Measurements from ENCODE around the gene TRIM67. TPM values are rescaled to one million over a fixed set of nuclear protein-coding genes. Genes with fewer than 3 reads are reported as not detected.

TRIM67 gene
- total RNA-seq, 1 experiment from 2014 or later, result 0.54 TPM

DNA sequence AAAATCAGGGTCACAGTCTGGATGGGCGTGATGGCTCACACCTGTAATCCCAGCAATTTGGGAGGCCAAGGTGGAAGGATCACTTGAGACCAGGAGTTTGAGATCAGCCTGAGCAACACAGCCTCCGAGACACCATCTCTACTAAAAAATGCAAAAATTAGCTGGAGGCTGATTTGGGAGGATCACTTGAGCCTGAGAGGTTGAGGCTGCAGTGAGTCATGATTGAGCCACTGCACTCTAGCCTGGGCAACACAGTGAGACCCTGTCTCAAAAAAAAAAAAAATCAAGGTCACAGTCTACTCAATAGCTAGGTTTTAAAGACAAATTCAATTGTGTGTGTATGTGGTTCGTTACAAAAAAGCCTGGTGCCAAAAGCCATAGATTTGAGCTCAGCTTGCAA lies 34.4 kb downstream of the TRIM67 start:
- no peaks in the 10 kb centered on the region for H3K27me3 Mint-ChIP-seq (ENCODE audit: insufficient read depth, unreplicated experiment)
- BruUV-seq (replicated peaks), result no TSS peak

DNA sequence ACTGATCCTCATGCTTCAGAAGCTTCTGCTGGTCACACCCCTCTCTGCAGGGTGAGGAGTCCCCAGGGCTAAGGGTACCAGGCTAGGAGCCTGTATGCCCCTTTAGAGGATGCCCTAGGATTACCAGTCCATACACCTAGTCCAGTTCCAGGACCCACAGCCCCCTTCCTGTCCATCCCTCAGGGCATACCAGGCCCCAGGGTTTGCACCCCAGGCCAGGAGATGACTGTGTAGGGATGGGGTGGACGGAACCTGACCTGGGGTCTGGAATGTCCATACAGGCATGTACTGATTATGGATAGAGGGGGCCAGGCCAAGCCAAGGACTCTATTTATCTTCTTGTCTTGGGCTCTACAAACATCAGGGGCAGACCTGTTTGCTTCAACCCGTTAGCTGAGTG lies 34.9 kb downstream of the TRIM67 start:
- no TSS peak for BruUV-seq (replicated peaks)
- Histone ChIP-seq H3K36me3 (ENCODE audit: control insufficient read depth, insufficient read depth, low read length) (no peaks in the 10 kb centered on the region), H3K4me1 (peaks cover 27% of the 10 kb centered on the region), H3K27me3 (replicated peaks; ENCODE audit: control insufficient read depth, insufficient read depth, low read length) (no peaks in the 10 kb centered on the region), H3K4me3 (ENCODE audit: low read depth, low read length) (no peak overlapping the region), H3K9me3 (no peaks in the 10 kb centered on the region)
- peaks cover 4% of the 10 kb centered on the region for H3K36me3 Mint-ChIP-seq (ENCODE audit: insufficient read depth, unreplicated experiment)
- DNase-seq, result no peak
- no peak overlapping the region for H3K4me3 Mint-ChIP-seq (ENCODE audit: unreplicated experiment)
- H3K27me3 Mint-ChIP-seq (ENCODE audit: insufficient read depth, unreplicated experiment), result no peaks in the 10 kb centered on the region
- ChIA-PET CTCF (no interaction called here), POLR2A (no interaction called here)
- H3K9me3 Mint-ChIP-seq (ENCODE audit: unreplicated experiment), result peaks cover 10% of the 10 kb centered on the region
- H3K4me1 Mint-ChIP-seq (ENCODE audit: low read depth, unreplicated experiment), result peaks cover 29% of the 10 kb centered on the region
- TF ChIP-seq, protein P1, sequence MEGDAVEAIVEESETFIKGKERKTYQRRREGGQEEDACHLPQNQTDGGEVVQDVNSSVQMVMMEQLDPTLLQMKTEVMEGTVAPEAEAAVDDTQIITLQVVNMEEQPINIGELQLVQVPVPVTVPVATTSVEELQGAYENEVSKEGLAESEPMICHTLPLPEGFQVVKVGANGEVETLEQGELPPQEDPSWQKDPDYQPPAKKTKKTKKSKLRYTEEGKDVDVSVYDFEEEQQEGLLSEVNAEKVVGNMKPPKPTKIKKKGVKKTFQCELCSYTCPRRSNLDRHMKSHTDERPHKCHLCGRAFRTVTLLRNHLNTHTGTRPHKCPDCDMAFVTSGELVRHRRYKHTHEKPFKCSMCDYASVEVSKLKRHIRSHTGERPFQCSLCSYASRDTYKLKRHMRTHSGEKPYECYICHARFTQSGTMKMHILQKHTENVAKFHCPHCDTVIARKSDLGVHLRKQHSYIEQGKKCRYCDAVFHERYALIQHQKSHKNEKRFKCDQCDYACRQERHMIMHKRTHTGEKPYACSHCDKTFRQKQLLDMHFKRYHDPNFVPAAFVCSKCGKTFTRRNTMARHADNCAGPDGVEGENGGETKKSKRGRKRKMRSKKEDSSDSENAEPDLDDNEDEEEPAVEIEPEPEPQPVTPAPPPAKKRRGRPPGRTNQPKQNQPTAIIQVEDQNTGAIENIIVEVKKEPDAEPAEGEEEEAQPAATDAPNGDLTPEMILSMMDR (IDR thresholded peaks at IDR 0.05; ENCODE audit: insufficient read depth in 1 of 2, low read depth in 1 of 2, low read length in 1 of 2, severe bottlenecking in 1 of 2, unreplicated experiment in 1 of 2), result no peak
- no peak overlapping the region for H3K27ac Mint-ChIP-seq (ENCODE audit: unreplicated experiment)
- intact Hi-C loops (cut with micrococcal nuclease; ENCODE audit: unreplicated experiment), result no loop called here

More for the DNA sequence above, 34.4 kb downstream of the TRIM67 start:
- DNase-seq, result no peak
- CTCF ChIA-PET, result no interaction called here
- Mint-ChIP-seq H3K9me3 (ENCODE audit: unreplicated experiment) (peaks cover 10% of the 10 kb centered on the region), H3K27ac (ENCODE audit: unreplicated experiment) (no peak overlapping the region), H3K4me1 (ENCODE audit: low read depth, unreplicated experiment) (peaks cover 25% of the 10 kb centered on the region), H3K4me3 (ENCODE audit: unreplicated experiment) (no peak overlapping the region), H3K36me3 (ENCODE audit: insufficient read depth, unreplicated experiment) (peaks cover 4% of the 10 kb centered on the region)
- Histone ChIP-seq H3K36me3 (ENCODE audit: control insufficient read depth, insufficient read depth, low read length) (no peaks in the 10 kb centered on the region), H3K4me3 (ENCODE audit: low read depth, low read length) (no peak overlapping the region), H3K27me3 (replicated peaks; ENCODE audit: control insufficient read depth, insufficient read depth, low read length) (no peaks in the 10 kb centered on the region), H3K9me3 (no peaks in the 10 kb centered on the region), H3K4me1 (peaks cover 27% of the 10 kb centered on the region)
- TF ChIP-seq, protein P1 (IDR thresholded peaks at IDR 0.05; ENCODE audit: insufficient read depth in 1 of 2, low read depth in 1 of 2, low read length in 1 of 2, severe bottlenecking in 1 of 2, unreplicated experiment in 1 of 2), result no peak
- intact Hi-C loops (cut with micrococcal nuclease; ENCODE audit: unreplicated experiment), result no loop called here
- POLR2A ChIA-PET, result no interaction called here

DNA sequence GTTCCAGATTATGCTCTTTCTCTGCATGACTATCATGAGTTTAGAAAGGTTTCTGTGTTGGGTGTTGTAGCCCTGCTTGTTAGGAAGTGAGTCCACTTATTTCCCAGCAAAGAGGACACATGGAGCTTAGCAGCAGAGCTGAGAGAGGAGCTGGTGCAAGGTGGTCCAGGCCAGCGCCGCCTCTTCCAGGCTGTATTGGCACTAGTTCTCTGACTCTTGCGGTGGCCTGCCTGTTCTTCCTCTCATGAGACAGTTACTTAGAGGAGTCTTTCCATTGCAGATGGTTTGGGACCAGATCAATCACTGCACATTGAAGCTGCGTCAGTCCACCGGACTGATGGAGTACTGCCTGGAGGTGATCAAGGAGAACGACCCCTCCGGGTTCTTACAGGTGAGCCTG lies 38.0 kb downstream of the TRIM67 start:
- ChIA-PET POLR2A (no interaction called here), CTCF (no interaction called here)
- intact Hi-C loops (cut with micrococcal nuclease; ENCODE audit: unreplicated experiment), result no loop called here
- no peaks in the 10 kb centered on the region for H3K27me3 Mint-ChIP-seq (ENCODE audit: insufficient read depth, unreplicated experiment)
- no peaks in the 10 kb centered on the region for H3K9me3 Mint-ChIP-seq (ENCODE audit: unreplicated experiment)
- DNase-seq, result no peak
- TF ChIP-seq, protein P1 (IDR thresholded peaks at IDR 0.05; ENCODE audit: insufficient read depth in 1 of 2, low read depth in 1 of 2, low read length in 1 of 2, severe bottlenecking in 1 of 2, unreplicated experiment in 1 of 2), result no peak
- H3K27ac Mint-ChIP-seq (ENCODE audit: unreplicated experiment), result no peak overlapping the region
- no TSS peak for BruUV-seq (replicated peaks)
- Histone ChIP-seq H3K4me3 (ENCODE audit: low read depth, low read length) (no peak overlapping the region), H3K9me3 (no peaks in the 10 kb centered on the region), H3K4me1 (peaks cover 25% of the 10 kb centered on the region), H3K27me3 (replicated peaks; ENCODE audit: control insufficient read depth, insufficient read depth, low read length) (no peaks in the 10 kb centered on the region), H3K36me3 (ENCODE audit: control insufficient read depth, insufficient read depth, low read length) (no peaks in the 10 kb centered on the region)
- H3K36me3 Mint-ChIP-seq (ENCODE audit: insufficient read depth, unreplicated experiment), result no peaks in the 10 kb centered on the region
- peaks cover 33% of the 10 kb centered on the region for H3K4me1 Mint-ChIP-seq (ENCODE audit: low read depth, unreplicated experiment)
- no peak overlapping the region for H3K4me3 Mint-ChIP-seq (ENCODE audit: unreplicated experiment)

All from Caco-2 (cell line).